Measurements from ENCODE around the gene TEX2.
"Not testable (repeated sequence)": the region's sequence is repeated elsewhere in the genome, so short reads cannot be mapped to it uniquely, and the experiment has no call there.

Gene TEX2

DNA sequence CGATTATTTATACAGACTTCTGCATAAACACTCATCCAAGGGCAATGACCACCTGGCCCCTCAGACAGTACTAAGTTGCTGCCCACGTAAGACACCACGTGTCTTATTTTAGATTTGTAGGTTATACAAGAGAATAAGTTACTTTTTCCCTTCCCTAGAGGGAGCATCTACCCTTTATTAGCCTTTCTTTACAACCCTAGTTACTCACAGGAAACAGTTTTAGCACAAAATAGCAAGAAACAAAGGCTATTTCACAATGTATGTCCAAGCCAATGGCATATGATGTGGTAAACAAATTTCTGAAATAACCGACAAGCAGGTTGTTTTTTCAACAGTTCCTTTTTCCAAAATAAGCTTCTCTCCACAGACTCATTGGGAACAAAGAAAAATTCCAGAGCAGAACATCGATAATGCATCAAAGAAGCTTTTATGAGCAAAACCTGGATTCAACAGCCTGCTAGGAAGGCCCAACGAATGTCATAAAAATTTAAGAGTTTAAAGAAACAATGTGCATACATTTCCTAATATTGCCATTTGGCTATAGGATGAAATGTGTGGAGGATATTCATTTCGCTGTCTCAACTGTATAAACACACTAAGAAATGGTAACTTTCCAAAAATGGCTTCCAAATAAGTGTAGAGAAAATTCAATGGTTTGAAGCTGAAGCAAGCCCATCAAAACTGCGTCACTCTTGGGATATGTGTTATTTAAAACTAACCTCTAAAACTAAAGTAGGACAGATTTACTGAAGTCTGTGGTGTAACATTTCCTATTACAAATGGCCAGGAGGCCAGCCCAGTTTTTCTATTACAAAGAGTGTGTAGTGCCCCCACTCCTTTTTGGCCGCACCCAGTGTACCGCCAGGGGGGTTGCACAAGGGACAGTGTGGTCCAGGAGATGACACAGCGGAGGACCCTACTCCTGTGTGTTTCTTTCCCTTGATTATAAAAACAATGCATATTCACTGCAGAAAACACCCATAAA, 82.7 kb downstream of the TEX2 start:
- no peak for DNase-seq

DNA sequence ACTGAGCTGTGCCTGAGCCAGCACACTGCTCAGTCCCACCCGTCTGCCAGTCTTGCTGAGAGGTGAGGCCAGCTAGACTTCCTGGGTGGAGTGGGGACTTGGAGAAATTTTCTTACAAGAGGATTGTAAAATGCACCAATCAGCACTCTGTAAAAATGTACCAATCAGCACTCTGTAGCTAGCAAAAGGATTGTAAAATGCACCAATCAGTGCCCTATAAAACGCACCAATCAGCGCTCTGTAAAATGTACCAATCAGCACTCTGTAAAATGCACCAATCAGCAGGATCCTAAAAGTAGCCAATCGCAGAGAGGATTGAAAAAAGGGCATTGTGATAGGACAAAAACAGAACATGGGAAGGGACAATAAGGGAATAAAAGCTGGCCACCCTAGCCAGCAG, 84.0 kb downstream of the TEX2 start:
- DNase-seq = not testable (repeated sequence)

DNA sequence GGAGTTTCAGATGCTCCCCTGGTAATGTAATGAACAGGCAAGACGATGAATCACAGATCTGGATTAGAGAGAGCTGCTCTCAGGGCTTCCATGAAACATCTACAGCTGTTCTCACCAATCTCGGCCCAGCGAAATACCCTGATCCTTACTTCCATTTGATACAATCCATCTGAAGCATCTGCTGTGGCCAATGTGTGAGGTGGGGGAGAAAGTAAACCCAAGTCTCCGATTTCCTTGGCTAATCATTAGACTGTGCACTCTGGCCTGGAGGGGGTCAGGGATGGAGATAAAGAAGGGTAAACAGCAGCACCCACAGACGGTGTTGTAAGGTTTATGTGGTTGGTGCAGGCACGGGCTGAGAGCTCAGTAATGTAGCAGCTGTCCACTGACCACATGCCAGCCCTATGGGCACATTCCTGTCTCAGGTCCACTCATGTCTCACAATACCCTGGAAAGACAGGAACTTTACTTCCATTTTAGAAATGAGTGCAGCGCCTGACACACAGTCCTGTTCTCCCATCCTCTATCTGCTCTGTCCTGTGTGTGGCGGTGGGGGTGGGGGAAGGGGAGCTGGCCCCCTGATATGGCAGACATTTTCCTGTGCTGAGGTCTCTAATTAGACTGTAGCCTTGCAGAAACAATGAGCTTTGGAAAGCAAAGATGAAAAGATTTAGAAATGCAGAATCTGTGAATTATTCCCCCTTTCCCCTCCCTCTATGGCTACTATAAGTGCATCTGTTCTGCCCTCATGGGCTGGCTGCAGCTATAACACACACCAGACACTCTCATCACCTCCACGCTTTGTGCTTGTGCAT, 84.8 kb downstream of the TEX2 start:
- no peak for DNase-seq

DNA sequence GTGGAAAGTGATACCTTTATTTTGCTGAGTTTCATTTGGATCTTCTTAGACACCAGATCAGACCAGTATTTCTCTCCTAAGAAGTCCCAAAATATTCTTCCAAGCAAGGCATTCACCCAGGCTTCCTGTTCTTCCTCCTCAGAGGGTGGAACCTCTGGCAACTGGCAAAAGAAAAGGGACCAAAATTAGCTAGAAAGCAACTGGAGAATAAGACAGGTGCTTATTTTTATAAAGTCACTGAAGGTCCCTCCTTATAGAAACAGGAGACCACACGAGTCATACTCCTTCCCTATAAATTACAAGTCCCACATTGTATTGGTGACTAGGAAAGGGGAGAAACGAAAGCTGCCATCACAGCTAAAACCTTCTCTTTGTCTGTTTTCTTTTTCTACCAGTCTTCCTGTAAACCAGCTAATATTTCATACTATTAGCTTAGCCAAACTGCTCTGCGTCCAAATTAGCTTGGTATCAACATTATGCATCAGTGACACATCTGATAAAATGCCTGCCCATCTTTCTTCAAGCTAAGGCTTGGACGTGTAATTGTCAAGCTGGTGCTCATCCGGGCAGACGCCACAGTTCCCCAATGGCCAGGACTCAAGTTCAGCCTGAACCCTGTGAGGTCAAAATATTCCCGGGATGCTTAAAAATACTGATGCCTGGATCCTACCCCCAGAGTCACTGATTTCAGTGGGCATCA, 85.6 kb downstream of the TEX2 start:
- no peak for DNase-seq

DNA sequence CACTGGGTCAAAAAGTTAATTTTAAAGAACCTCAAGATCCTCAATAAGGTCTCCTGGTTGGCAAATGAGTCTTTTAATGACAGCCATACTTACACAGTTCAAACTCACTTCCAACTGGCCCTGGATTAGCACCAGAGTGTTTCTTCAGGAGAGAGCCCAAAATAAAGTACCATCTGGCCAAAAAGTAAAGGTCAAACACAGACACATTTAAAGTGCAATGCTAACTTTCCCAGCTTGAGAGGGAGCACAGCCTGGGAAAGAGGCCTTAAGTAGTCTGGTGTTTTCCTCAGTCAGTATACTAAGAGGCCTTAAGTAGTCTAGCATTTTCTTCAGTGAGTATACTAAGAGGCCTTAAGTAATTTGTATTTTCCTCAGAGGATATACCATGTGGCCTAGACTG, 86.5 kb downstream of the TEX2 start:
- no peak for DNase-seq

DNA sequence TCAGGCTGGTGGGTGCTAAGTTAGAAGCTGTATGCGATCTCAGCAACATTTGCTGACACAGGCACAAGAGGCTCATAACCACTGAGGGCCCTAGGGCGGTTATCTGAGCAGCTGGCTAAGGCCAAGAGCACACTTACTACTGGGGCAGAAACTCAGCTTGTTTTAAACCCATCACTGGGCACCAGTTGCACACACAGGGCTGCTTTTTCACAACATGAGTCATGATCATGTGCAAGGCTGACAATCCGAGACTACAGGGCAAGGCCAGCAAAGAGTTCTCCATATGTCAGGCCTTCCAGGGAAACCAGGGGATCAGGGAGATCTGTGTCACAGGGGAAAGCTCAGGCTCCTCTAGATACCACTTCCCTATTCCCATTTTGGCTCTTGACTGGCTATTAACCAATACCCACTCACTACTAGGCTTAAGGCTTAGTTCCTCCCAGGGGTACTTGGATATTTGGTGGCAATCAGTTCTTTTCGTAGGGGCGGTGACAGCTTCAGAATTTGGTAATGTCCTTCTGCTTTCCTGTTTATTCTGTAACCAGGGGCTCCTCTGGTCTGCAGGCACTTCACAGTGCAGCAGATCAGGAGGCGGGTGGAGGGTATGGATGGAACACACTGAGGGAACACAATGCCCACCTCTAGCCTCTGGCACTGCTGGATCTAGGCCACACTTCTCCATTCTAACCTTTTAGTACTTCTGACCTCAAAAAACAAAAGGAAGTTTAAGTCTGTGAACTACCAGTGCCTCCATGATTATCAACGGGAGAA, 88.2 kb downstream of the TEX2 start:
- no peak for DNase-seq

DNA sequence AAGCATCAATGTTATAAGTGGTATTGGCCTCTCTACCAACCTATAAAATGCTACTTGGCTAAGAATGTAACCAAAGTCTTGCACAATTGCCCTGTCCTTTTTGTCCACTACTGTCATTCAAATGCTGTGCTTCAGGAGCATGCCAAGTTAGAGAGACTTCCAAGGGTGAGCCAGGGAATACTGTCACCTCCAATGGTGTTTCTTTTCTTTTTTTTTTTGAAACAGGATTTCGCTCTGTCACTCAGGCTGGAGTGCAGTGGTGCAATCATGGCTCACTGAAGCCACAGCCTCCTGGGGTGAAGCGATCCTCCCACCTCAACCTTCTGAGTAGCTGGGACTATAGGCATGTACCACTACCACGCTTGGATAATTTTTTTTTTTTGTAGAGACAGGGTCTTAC, 89.4 kb downstream of the TEX2 start:
- no peak for DNase-seq

DNA sequence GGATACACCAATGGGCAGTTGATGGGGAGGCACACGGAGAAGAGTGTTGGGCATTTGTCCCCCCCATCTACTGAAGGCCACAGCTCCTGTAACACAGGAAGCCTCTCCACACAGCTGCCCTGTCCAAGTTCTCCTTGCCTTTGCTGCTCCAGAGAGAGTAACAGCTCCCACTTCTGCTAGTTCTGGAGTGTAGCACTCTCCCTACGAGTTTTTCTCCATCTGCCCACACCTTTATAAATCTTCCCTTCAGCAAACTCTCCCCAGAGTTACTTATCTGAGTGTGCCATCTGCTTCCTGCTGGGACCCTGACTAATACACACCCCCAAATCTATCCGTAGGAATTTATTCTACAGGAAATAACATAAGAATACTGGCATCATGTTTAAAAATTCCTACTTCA, 90.5 kb downstream of the TEX2 start:
- no peak for DNase-seq

DNA sequence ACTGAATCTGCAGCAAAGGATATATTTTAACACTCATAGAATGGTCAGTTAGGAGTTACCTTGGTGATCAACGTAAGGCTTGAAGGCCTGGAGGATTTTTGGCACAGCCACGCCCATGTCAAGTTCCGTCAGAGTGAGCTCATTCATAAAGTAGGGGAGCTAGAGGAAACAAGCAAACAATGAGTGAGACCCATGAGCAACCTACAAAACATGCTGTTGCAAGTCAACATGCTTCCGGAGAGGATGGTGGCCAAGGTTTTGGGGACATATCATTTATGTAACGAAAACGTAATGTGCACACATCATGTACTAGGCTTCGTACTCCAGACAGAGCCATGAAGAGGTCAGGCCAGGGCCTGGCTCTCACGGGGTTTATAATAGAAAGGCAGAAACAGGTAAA, 92.0 kb downstream of the TEX2 start:
- no peak for DNase-seq

DNA sequence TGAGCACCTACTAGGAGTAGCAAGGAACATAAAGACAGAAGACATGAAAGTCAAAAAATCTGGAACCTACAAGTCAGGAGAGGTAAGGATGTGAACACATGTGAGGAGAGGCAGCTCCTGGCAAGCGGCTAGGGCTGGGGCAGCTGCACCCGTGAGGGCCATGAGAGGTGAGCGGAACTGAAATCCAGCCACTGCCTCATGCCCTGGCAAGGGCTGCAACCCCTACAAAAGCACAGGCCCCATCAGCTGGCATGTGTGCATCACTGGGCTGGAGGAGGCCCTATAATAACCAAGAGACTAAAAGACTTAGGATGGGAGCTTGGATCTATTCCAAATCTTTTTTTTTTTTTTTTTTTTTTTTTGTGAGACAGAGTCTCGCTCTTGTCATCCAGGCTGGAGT, 92.8 kb downstream of the TEX2 start:
- DNase-seq = no peak

DNA sequence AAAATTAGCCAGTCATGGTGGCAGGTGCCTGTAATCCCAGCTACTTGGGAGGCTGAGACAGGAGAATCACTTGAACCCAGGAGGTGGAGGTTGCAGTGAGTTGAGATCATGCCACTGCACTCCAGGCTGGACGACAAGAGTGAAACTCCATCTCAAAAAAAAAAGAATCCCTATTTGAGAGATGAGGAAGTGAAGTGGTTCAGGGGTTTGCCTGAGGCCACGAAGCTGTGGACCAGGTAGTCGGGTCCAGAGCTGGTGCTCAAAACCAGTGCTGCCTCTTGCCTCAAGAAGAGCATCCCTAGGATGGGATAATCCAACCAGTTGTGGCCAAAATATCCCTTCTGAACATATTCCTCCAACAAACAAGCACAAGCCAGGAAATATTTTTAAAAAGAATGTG, 95.4 kb downstream of the TEX2 start:
- not testable (repeated sequence) for DNase-seq

DNA sequence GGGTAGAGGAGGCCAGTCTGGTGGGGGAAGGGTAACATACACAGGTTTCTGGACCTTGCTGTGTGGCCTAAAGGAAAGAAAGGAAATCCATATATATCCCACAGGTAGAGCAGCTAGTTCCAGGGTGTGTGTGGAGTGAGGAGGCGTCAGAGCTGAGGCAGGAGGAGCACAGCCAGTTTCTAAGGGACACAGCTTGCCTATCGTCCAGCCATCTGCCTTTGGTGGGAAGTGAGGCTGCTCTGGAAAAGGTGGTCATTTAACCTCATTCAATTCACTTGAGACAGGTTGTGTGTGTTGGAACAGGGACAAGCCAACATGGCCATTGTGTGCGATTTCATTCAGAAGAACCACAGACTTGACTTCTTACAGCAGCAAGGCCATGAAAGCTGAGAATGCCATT, 96.2 kb downstream of the TEX2 start:
- DNase-seq = no peak

DNA sequence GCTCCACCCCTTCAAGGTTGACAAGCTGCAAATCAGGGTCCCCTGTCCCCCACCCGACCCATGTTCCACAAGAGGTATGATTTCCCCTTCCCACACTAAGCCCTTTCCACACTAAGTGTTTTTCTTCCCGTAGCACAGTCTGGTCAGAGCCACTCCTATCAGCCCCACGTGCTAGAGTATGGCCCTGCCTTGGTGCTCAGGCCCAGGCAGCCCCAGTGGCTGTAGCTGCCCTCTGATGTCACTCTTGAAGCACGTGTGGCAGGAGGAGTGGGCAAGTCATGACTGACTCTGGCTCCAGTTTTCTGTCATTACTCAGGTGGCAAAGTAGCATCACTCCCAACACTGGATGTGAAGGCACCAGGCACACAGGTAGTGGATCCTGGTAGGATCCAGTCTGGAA, 97.7 kb downstream of the TEX2 start:
- DNase-seq = no peak

DNA sequence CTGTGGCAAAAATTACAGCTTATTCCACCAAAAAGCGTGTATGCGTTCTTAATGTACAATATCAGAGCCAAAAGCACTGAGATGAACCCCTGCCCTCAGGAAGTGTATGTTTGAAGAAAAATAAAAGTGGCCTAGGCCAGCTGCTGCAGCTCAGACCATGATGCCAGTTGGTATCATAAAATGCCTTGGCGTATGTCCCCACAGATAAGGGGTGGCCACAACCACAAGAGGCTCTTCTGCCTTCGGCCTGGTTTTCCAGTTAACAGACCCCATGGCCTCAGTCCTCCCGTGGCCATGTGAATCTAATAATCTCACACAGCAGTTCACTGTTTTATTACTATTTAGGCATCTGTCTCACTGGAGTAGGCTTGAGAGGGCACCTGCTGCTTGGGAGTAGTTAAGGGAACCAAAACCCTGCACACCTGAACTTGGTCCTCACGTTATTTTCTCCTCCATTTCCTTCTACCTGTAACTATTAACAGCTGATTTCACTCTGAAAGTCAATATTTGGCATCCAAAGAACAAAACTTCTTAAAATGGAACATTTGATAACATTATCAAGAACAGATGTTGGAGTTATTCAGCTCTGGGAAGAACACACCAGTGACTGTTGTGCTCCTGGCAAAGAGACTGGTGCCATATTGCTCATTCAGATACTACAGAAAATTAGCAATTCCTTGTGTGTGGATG, 98.3 kb downstream of the TEX2 start:
- DNase-seq = no peak

DNA sequence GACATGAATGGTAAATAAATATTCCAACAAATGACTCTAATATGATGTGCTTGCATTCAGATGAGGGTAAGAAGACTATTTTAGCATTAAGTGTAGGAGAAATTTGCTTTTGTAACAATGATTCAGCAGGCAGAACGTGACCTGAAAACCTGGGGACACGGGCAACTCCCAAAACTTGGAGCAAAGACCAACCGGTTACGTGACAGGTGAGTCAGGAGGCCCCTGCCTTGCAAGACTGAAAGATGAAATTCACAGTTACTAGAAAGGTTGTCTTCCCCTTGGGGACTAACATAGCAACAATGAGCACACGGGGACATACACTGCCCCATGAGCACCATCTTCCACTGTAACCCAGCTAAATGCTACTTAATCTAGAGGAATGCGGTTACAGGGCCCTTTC, 99.6 kb downstream of the TEX2 start:
- no peak for DNase-seq

DNA sequence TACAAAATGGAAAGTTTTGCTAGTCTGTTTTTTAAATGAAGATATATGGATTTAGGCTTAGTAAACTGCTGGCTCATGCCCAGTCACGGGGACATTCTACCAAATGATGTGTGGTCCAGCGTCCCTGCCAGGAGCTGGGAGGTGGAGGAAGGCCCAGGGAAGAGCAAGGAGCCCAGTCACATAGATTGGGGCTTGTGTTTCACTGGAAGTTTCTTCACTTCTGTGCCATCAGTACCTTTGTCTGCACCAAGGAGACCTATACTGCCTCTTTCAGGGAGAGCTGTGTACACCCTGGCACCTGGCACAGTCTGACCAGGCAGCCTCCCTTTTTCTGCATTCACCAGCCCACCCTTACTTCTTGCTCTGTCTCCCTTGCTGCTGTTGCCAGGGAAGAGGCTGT, 100.5 kb downstream of the TEX2 start:
- DNase-seq = no peak

DNA sequence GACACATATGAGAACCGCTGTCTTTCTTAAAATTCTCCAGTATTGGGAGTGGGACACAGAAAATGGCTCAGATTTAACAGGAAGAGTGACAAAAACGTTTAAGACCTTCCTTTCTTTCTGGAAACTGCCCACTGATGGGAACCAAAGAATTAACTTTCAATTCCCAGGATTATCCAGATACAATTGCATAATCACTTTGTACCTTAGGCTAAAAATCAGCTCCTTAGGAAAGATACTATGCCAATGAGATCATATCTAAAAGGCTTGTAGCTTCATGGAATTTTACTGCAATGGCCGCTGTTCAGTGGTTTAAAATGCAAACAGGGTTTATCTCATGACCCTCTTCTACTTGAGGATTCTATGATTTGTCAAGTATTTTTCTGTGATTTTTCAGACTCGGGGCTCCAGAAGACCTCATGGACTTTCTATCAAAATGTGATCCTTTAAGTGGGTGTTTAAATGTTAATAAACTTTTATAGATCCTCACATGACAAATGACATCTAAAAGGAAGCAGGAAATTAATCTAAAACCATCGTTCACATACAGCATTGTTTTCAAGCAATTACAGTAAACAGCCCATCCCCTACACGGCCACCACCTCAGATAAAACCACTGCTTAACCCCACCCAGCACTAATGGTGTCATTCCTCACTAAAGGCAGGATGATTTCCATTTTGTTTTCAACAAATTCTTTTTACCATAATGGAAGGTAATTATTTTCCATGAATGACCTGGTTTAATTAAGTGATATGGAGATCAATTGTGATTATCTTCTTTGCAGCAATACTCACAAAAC, 101.5 kb downstream of the TEX2 start:
- DNase-seq = no peak

DNA sequence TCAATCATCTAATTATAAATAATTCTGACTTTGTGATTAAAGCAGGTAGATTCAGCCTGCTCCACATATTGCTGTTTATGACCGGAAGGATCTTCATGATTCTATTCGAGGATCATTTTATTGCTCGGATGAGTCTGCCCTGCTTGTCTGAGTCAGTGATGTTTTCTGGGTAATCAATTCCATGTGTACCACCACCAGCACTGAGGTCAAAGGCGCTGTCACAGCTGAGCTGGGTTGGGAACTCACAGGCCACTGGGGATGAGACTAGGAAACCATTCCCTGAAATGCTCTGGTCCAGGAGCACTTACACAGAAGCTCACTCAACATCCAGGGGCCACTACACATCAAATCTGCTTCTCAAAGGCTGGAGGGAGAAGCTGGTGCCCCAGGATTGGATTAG, 102.7 kb downstream of the TEX2 start:
- DNase-seq = no peak

DNA sequence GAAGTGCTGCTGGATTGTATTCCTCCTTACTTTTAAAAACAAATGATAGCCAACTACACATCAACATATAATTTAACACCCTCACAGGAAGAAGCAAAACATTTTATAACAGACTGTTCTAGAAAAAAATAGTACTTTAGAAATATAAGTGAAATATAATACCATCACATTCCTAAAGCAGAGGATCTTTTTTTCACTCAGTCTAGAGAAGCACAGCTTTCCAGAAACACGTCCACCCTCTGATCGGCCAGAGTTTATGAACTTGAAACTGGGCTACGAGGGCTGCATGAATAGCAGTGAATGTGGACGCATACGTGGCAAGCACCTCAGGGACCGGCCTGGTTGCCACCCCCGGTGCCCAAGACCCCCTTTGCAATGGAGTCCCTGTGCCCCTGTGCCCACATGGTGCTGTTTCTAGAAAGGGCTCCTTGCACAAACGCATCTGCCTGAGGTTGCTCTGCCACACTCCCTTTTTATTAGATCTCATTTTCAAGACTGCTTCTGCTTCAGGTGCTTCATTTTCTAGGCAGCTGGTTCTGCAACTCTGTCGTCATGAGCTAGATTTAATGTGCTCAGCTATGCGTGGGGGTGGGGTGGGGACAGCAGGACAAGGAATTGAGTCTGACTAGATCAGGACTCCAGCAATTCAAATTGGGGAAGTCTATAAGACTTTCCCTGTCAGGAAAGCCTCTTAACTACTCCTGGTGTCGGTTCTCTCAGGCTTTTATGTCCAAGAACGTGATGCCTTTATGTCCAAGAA, 104.0 kb downstream of the TEX2 start:
- DNase-seq = no peak

DNA sequence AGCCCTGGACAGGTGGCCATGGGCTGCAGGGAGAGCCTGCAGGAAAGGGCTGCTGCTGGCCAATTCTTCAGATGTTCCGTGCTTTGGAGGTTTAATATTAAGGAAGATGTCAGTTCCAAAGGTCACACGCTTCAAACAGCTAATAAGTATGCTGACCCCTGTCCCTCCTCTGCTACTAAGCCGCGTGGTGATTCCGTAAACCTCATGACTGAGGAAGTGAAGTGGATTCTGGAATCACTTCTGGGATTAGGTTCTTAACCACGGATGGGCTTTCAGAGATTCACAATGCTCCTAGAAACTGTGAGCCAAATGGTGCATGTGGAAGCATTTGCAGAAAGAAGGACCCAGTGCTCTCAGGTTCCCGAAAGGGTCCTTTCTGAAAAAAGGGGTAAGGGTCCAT, 104.7 kb downstream of the TEX2 start:
- no peak for DNase-seq
